HG02571 (cell line): ENCODE measurements around the gene PDZD4.

ENCODE experiments used
- ATAC-seq: cut with Tn5 transposase; IDR thresholded peaks from one replicate; pipeline ENCODE4 v1.9.1; 2021; ENCODE audit warnings: mild to moderate bottlenecking, moderate library complexity; ENCODE audit not compliant: unreplicated experiment

Gene PDZD4

DNA sequence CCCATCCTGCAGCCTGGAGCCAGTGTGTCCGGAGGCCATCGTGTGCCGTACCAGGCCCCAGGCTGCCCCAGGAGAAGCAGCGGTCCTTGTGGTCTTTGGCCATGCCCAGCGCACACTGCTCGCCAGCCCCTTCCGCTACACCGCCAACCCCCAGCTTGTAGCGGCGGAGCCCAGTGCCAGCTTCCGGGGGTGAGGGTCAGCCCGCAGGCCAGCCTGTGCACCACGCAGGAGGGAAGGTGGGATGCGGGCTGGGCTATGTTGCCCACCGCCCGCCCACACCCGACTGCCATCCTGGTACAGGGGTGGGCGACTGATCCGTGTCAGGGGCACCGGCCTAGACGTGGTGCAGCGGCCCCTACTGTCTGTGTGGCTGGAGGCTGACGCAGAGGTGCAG is 57.1 kb downstream of the PDZD4 start:
- no peak for ATAC-seq

GRCh38 chrX:153772316-153773217 is 57.8 kb downstream of the PDZD4 start:
- no peak for ATAC-seq

DNA sequence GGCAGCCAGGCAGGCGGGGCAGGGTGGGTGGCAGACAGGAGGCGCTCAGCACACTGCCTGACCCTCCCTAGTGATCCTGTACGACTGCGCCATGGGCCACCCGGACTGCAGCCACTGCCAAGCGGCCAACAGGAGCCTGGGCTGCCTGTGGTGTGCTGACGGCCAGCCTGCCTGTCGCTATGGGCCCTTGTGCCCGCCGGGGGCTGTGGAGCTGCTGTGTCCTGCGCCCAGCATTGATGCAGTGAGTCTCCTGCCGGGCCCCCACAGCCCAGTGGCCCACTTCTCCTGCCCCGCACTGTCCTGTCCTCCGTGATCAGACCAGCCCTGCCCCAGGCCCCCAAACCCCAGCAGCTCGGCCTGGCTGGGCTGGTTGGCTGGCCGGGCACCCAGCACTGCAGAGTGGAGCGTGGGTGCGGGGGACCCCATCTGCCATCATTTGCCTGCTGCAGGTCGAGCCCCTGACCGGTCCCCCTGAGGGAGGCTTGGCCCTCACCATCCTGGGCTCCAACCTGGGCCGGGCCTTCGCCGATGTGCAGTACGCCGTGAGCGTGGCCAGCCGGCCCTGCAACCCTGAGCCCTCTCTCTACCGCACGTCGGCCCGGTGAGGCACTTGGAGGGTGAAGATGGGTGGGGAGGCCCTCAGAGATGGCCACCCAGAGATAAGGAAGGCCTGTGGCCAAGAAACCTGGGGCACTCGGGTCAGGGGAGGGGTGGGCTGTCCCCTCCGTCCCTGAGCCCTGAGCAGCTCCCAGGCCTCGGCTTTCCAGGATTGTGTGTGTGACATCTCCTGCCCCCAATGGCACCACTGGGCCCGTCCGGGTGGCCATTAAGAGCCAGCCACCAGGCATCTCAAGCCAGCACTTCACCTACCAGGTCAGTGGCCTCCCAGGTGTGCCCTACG is 58.7 kb downstream of the PDZD4 start:
- ATAC-seq, result no peak

DNA sequence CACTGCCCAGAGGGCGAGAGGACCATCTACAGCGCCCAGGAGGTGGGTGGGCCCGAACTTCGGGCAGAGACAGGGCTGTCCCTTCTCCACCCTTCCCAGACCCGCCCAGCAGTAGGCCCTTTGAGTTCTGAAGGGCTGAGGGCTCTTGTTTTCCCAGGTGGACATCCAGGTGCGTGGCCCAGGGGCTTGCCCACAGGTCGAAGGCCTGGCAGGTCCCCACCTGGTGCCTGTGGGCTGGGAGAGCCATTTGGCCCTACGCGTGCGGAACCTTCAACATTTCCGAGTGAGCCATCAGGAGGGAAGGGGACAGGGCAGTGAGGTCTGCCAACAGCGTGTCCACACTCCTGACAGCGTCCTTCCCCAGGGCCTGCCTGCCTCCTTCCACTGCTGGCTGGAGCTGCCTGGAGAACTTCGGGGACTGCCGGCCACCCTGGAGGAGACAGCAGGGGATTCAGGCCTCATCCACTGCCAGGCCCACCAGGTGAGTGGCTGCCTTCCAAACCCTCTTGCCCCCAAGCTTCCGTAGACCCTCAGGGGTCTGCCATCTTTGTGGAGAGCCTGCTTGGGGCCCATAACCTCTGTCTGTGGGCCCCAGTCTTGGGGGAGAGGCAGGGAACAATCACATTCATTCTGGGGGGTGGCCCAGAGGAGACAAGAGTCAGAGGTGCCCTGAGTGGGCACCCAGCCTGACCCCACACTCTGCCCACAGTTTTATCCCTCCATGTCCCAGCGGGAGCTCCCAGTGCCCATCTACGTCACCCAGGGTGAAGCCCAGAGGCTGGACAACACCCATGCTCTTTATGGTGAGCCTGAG is 59.5 kb downstream of the PDZD4 start:
- no peak for ATAC-seq

DNA sequence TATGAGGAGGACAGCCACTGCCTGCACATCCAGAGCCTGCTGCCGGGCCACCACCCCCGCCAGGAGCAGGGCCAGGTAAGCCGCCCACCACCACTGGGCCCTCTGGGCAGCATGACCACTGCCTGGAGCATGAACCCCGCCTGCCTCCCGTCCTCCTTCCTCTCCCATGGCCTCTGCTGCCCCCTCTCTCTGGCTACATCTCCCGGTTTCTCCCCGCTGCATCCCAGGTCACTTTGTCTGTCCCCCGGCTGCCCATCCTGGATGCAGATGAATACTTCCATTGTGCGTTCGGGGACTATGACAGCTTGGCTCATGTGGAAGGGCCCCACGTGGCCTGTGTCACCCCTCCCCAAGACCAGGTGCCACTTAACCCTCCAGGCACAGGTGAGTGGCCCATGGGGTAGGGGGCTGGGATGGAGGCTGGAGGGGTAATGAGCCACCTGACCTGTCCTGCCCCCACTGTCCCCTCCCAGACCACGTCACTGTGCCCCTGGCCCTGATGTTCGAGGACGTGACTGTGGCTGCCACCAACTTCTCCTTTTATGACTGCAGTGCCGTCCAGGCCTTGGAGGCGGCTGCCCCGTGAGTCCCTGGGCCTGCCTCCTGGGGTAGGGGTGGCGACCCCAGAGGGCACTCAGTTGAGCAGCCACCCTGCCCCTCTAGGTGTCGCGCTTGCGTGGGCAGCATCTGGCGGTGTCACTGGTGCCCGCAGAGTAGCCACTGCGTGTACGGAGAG is 60.3 kb downstream of the PDZD4 start:
- no peak for ATAC-seq

- no peak for ATAC-seq
These were observed 61.0 kb downstream of the PDZD4 start for GRCh38 chrX:153769158-153769864.

GRCh38 chrX:153768311-153769157 is 61.8 kb downstream of the PDZD4 start:
- ATAC-seq, result no peak

DNA sequence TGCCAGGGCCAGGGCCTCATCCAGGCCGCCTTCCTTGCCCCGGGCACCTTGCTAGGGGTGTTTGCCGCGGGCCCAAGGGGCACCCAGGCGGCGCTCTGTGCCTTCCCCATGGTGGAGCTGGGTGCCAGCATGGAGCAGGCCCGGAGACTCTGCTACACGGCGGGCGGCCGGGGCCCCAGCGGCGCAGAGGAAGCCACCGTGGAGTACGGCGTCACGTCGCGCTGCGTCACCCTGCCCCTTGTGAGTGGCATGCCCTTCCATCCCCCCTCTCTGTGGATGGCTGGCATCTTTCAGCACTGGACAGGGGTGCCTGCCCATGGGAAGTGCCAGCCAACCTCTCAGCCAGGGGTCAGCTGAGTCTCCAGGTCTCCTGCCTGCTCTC is 62.7 kb downstream of the PDZD4 start:
- ATAC-seq, result no peak

DNA sequence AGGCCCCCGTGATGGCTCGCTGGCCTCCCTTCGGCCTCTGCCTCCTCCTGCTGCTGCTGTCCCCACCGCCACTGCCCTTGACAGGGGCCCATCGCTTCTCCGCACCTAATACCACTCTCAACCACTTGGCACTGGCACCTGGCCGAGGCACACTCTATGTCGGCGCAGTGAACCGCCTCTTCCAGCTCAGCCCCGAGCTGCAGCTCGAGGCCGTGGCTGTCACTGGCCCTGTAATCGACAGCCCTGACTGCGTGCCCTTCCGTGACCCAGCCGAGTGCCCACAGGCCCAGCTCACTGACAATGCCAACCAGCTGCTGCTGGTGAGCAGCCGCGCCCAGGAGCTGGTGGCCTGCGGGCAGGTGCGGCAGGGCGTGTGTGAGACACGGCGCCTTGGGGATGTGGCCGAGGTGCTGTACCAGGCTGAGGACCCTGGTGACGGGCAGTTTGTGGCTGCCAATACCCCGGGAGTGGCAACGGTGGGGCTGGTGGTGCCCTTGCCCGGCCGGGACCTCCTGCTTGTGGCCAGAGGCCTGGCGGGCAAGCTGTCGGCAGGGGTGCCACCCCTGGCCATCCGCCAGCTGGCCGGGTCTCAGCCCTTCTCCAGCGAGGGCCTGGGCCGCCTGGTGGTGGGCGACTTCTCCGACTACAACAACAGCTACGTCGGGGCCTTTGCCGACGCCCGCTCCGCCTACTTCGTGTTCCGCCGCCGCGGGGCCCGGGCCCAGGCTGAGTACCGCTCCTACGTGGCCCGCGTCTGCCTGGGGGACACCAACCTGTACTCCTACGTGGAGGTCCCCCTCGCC is 63.3 kb downstream of the PDZD4 start:
- no peak for ATAC-seq

GRCh38 chrX:153766098-153766817 is 64.1 kb downstream of the PDZD4 start:
- no peak for ATAC-seq

- ATAC-seq, result no peak
These were observed 64.9 kb downstream of the PDZD4 start for GRCh38 chrX:153765138-153766079.

DNA sequence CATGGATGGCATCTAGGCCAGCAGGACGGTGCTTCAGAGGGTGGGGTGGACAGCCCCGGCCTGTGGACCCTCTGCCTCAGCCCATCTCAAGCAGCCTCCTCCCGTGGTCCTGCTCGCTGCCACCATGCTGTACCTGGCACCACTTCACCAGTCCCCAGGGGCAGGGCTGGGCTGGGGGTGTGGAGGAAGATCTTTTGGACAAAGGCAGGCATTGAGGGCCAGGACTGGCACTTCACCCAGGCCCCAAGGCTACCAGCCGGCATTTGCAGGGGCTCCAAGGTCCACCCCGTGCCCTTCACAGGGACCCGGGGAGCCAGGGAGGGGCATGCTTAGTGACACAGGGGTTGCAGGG is 65.6 kb downstream of the PDZD4 start:
- no peak for ATAC-seq

DNA sequence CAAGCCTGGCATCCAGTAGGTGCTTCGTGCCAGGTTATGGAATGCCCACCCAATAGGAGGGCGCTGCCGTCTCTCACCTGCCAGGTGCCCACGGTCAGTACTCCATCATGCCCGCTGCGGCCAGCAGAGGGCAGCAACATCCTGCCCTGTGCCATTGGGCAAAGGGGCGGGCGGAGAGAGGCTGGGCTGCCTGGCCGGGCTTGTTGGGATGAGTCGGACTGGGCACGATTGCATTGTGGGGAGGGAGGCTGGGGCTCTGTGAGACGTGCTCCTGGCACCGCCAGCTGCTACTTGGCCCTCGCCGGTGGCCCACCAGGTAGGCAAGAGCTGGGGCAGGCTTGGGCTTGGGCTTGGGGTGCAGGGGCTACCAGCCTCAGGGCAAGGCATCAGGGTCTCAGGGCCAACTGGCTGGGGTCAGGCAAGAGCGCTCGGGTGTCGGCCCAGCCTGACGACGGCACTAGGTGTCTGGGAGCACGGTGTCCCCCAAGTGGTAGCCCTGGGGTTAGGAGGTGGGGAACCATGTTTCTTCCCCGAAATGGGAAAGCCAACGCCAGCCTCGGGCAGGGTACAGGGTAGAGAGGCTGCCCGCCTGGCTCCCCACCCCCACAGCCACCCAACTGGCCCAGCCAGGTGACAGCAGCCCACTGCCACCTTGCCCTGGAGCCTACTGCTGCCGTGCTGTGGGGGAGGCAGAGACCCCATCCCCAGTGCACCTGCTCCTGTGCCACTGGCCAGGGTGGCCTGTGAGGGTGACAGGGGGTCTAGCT is 66.2 kb downstream of the PDZD4 start, which contains the start of gene PLXNB3:
TSS of gene PLXNB3 (plus strand) at position 261 of the 767 bp plus-strand sequence. CDS start 1,287 bp downstream, outside the sequence.
- ATAC-seq, result peak; percentile 68

DNA sequence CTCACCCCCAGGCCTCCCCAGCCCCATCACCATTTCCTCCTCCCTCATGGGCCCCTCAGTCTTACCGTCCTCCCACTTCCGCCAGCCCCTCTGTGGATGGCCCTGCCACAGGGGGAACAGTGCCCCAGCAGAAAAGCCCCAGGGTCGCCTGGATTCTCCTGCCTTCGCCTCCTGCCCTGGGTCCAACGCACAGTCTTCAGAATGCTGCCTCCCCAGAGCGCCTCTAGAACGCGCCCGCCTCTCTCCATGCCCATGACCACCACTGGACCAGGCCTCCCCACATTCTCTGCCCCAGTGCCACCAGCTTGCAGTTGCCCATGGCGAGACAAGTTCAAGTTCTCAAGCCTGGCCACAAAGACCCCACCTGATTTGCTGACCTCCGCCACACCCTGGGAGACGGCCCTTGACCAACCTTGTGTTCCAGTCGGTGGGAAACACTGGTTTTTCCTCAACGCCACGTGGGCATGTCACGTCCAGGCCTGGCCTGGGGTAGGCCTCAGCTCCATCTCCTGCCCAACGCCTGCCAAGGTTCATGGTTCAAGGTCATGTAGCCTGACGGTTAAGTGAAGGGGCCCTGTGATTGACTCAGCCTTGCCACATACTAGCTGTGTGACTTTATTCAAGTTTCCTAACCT is 66.9 kb downstream of the PDZD4 start:
- ATAC-seq, result no peak

GRCh38 chrX:153762626-153763173 is 67.6 kb downstream of the PDZD4 start:
- no peak for ATAC-seq
